Astrocyte (in vitro differentiated cells and primary cell): ENCODE measurements around the gene HSPA2.

Experiments
- EZH2 ChIP-seq: IDR thresholded peaks from 2 replicates; pipeline ENCODE4 v1.6.1; 2012; ENCODE audit warnings: mild to moderate bottlenecking, low read length, inconsistent platforms; ENCODE audit not compliant: insufficient read depth
- TF ChIP-seq, protein P1 (sequence below): IDR thresholded peaks from 2 replicates; pipeline ENCODE4 v1.5.1; 2011; ENCODE audit warnings: low read depth, mild to moderate bottlenecking, inconsistent platforms, low read length, moderate library complexity; ENCODE audit not compliant: insufficient read depth

DNA sequence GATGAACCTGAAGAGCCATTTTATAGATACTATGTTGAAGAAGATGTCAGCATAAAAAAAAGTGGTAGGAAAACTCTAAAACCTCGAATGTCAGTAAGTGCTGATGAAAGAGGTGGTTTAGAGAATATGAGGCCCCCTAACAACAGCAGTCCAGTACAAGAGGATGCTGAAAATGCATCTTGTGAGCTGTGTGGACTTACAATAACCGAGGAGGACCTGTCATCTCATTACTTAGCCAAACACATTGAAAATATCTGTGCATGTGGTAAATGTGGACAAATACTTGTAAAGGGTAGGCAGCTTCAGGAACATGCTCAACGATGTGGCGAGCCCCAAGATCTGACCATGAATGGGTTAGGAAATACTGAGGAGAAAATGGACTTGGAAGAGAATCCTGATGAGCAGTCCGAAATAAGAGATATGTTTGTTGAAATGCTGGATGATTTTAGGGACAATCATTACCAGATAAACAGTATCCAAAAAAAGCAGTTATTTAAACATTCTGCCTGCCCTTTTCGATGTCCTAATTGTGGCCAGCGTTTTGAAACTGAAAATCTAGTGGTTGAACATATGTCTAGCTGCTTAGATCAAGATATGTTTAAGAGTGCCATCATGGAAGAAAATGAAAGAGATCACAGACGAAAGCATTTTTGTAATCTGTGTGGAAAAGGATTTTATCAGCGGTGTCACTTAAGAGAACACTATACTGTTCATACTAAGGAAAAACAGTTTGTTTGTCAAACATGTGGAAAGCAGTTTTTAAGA is 17.8 kb upstream of the HSPA2 start:
- TF ChIP-seq, protein P1, sequence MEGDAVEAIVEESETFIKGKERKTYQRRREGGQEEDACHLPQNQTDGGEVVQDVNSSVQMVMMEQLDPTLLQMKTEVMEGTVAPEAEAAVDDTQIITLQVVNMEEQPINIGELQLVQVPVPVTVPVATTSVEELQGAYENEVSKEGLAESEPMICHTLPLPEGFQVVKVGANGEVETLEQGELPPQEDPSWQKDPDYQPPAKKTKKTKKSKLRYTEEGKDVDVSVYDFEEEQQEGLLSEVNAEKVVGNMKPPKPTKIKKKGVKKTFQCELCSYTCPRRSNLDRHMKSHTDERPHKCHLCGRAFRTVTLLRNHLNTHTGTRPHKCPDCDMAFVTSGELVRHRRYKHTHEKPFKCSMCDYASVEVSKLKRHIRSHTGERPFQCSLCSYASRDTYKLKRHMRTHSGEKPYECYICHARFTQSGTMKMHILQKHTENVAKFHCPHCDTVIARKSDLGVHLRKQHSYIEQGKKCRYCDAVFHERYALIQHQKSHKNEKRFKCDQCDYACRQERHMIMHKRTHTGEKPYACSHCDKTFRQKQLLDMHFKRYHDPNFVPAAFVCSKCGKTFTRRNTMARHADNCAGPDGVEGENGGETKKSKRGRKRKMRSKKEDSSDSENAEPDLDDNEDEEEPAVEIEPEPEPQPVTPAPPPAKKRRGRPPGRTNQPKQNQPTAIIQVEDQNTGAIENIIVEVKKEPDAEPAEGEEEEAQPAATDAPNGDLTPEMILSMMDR = no peak
- no peak for TF ChIP-seq EZH2
